Measurements from ENCODE around the gene ESRP2. TPM values are rescaled to one million over a fixed set of nuclear protein-coding genes. Genes with fewer than 3 reads are reported as not detected.
A peak's percentile ranks its signal among the peaks of the same experiment; 100 is the strongest.

Gene ESRP2
- total RNA-seq, 1 experiment from 2014 or later, result 0.19 TPM

- Histone ChIP-seq H3K4me3 (ENCODE audit: low read depth, low read length, poor library complexity, severe bottlenecking) (no peak overlapping the region), H3K36me3 (ENCODE audit: insufficient read depth, low read length, poor library complexity, severe bottlenecking) (peaks cover 4% of the 10 kb centered on the region), H3K4me1 (ENCODE audit: insufficient read depth, low read length, poor library complexity, severe bottlenecking) (peaks cover 11% of the 10 kb centered on the region), H3K27me3 (replicated peaks; ENCODE audit: insufficient read depth, low read depth, low read length, poor library complexity) (no peaks in the 10 kb centered on the region), H3K9me3 (ENCODE audit: low read depth, low read length, poor library complexity, severe bottlenecking) (no peaks in the 10 kb centered on the region), H3K27ac (ENCODE audit: low read depth, low read length, poor library complexity, severe bottlenecking) (no peak overlapping the region)
- BruUV-seq (replicated peaks), result no TSS peak
- intact Hi-C loops (cut with micrococcal nuclease; ENCODE audit: unreplicated experiment), result loop anchor here (10.0 kb wide), 1 partner anchor 245 kb away; no protein-coding TSS in a partner anchor
- no peak for DNase-seq (ENCODE audit: low spot score)
- CTCF ChIA-PET, result no interaction called here
- POLR2A ChIA-PET (ENCODE audit: low non-redundant PET), result no interaction called here
- TF ChIP-seq CTCF (conservative IDR thresholded peaks at IDR 0.05; ENCODE audit: low read depth, low read length), result no peak
- TF ChIP-seq EZH2 (IDR thresholded peaks at IDR 0.05; ENCODE audit: borderline replicate concordance, low read depth, low read length, poor library complexity, severe bottlenecking), result no peak
These were observed 33.9 kb upstream of the ESRP2 start for GRCh38 chr16:68269793-68270192.

- Histone ChIP-seq H3K27me3 (replicated peaks; ENCODE audit: insufficient read depth, low read depth, low read length, poor library complexity) (no peaks in the 10 kb centered on the region), H3K9me3 (ENCODE audit: low read depth, low read length, poor library complexity, severe bottlenecking) (no peaks in the 10 kb centered on the region), H3K4me1 (ENCODE audit: insufficient read depth, low read length, poor library complexity, severe bottlenecking) (peaks cover 11% of the 10 kb centered on the region), H3K36me3 (ENCODE audit: insufficient read depth, low read length, poor library complexity, severe bottlenecking) (no peaks in the 10 kb centered on the region), H3K27ac (ENCODE audit: low read depth, low read length, poor library complexity, severe bottlenecking) (no peak overlapping the region), H3K4me3 (ENCODE audit: low read depth, low read length, poor library complexity, severe bottlenecking) (no peak overlapping the region)
- CTCF ChIA-PET, result no interaction called here
- intact Hi-C loops (cut with micrococcal nuclease; ENCODE audit: unreplicated experiment), result loop anchor here (10.0 kb wide), 1 partner anchor 247 kb away; no protein-coding TSS in a partner anchor
- BruUV-seq (replicated peaks), result no TSS peak
- TF ChIP-seq EZH2 (IDR thresholded peaks at IDR 0.05; ENCODE audit: borderline replicate concordance, low read depth, low read length, poor library complexity, severe bottlenecking) (no peak), CTCF (conservative IDR thresholded peaks at IDR 0.05; ENCODE audit: low read depth, low read length) (no peak)
- POLR2A ChIA-PET (ENCODE audit: low non-redundant PET), result no interaction called here
- no peak for DNase-seq (ENCODE audit: low spot score)
These were observed 31.9 kb upstream of the ESRP2 start for GRCh38 chr16:68267612-68268405.

GRCh38 chr16:68265078-68265920, 29.4 kb upstream of the ESRP2 start:
- H3K36me3 ChIP-seq (ENCODE audit: insufficient read depth, low read length, poor library complexity, severe bottlenecking), result no peaks in the 10 kb centered on the region
- peak overlapping the region; percentile 89 for H3K4me3 ChIP-seq (ENCODE audit: low read depth, low read length, poor library complexity, severe bottlenecking)
- peak; percentile 67 for DNase-seq (ENCODE audit: low spot score)
- H3K4me1 ChIP-seq (ENCODE audit: insufficient read depth, low read length, poor library complexity, severe bottlenecking), result peaks cover 11% of the 10 kb centered on the region
- intact Hi-C loops (cut with micrococcal nuclease; ENCODE audit: unreplicated experiment), result loop anchor here (2.0 to 10.0 kb wide), 2 partner anchors 64 to 250 kb away; no protein-coding TSS in a partner anchor
- CTCF ChIA-PET, result interaction anchor here (2.1 kb wide), 1 partner anchor 46 kb away, joined by 7 read pairs; the partner anchor contains the start of genes PRMT7 and SLC7A6OS
- H3K27me3 ChIP-seq (replicated peaks; ENCODE audit: insufficient read depth, low read depth, low read length, poor library complexity), result no peaks in the 10 kb centered on the region
- peak overlapping the region; percentile 93 for H3K27ac ChIP-seq (ENCODE audit: low read depth, low read length, poor library complexity, severe bottlenecking)
- BruUV-seq (replicated peaks), result no TSS peak
- TF ChIP-seq EZH2 (IDR thresholded peaks at IDR 0.05; ENCODE audit: borderline replicate concordance, low read depth, low read length, poor library complexity, severe bottlenecking), result no peak
- TF ChIP-seq CTCF (conservative IDR thresholded peaks at IDR 0.05; ENCODE audit: low read depth, low read length), result no peak
- H3K9me3 ChIP-seq (ENCODE audit: low read depth, low read length, poor library complexity, severe bottlenecking), result no peaks in the 10 kb centered on the region
- POLR2A ChIA-PET (ENCODE audit: low non-redundant PET), result no interaction called here

All from A673 (cell line).